B cell (primary cell): Measurements from ENCODE around the gene CDH13.

Experiments used
- EZH2 ChIP-seq: IDR thresholded peaks from 2 replicates; pipeline ENCODE4 v1.6.1; 2012; ENCODE audit warnings: borderline replicate concordance, low read depth, mild to moderate bottlenecking, moderate library complexity, low read length; ENCODE audit not compliant: insufficient read depth, poor library complexity, severe bottlenecking
- TF ChIP-seq, protein P1 (sequence below): fragments of 200-600 bp; IDR thresholded peaks from one replicate; pipeline ENCODE4 v1.8.0; 2022; ENCODE audit warnings: antibody characterized with exemption, mild to moderate bottlenecking

- TF ChIP-seq, protein P1, sequence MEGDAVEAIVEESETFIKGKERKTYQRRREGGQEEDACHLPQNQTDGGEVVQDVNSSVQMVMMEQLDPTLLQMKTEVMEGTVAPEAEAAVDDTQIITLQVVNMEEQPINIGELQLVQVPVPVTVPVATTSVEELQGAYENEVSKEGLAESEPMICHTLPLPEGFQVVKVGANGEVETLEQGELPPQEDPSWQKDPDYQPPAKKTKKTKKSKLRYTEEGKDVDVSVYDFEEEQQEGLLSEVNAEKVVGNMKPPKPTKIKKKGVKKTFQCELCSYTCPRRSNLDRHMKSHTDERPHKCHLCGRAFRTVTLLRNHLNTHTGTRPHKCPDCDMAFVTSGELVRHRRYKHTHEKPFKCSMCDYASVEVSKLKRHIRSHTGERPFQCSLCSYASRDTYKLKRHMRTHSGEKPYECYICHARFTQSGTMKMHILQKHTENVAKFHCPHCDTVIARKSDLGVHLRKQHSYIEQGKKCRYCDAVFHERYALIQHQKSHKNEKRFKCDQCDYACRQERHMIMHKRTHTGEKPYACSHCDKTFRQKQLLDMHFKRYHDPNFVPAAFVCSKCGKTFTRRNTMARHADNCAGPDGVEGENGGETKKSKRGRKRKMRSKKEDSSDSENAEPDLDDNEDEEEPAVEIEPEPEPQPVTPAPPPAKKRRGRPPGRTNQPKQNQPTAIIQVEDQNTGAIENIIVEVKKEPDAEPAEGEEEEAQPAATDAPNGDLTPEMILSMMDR: no peak
- no peak for TF ChIP-seq EZH2
Measured at GRCh38 chr16:83403761-83404160, 777.0 kb downstream of the CDH13 start.
